HepG2 (cell line): ENCODE results near the gene SEMA3B.

Experiments used
- FOXK1 ChIP-seq: sonication (generic); formaldehyde crosslinking; IDR thresholded peaks from 2 replicates; pipeline ENCODE4 v1.4.0; 2020; ENCODE audit warnings: low read depth, missing genetic modification reagents, borderline replicate concordance
- SETDB1 ChIP-seq: sonication (generic); formaldehyde crosslinking; IDR thresholded peaks from 2 replicates; pipeline ENCODE4 v1.5.1; 2020; ENCODE audit warnings: missing genetic modification reagents, mild to moderate bottlenecking, borderline replicate concordance
- TF ChIP-seq, protein P1 (sequence below): sonication (generic); formaldehyde crosslinking; IDR thresholded peaks from 2 replicates; pipeline ENCODE4 v1.5.0; 2020; ENCODE audit warnings: mild to moderate bottlenecking, missing genetic modification reagents, moderate library complexity
- TF ChIP-seq, protein P2 (sequence below): sonication (generic); formaldehyde crosslinking; IDR thresholded peaks from 2 replicates; pipeline ENCODE4 v1.4.0; 2020; ENCODE audit warnings: mild to moderate bottlenecking, missing genetic modification reagents

DNA sequence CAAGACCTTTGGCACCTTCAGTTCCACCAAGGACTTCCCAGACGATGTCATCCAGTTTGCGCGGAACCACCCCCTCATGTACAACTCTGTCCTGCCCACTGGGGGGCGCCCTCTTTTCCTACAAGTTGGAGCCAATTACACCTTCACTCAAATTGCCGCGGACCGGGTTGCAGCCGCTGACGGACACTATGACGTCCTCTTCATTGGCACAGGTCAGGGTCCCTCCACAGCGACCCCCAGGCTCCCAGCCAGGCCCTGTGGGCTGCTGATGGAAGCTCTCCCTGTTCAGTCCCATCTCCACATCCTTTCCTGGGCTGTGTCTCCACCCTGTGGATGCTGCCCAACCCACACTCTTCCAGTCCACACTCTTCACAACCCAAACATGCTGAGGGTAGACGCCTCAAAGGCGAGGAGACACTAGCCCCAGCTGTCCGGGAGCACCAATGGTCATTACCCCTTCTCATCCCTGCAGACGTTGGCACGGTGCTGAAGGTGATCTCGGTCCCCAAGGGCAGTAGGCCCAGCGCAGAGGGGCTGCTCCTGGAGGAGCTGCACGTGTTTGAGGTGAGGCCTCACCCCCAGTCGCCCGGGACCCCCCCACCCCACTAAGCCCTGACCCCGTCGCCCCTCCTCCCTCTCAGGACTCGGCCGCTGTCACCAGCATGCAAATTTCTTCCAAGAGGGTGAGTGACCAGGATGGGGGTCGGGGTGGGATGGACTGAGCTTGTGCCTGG lies 5.6 kb downstream of the SEMA3B start:
- TF ChIP-seq, protein P1, sequence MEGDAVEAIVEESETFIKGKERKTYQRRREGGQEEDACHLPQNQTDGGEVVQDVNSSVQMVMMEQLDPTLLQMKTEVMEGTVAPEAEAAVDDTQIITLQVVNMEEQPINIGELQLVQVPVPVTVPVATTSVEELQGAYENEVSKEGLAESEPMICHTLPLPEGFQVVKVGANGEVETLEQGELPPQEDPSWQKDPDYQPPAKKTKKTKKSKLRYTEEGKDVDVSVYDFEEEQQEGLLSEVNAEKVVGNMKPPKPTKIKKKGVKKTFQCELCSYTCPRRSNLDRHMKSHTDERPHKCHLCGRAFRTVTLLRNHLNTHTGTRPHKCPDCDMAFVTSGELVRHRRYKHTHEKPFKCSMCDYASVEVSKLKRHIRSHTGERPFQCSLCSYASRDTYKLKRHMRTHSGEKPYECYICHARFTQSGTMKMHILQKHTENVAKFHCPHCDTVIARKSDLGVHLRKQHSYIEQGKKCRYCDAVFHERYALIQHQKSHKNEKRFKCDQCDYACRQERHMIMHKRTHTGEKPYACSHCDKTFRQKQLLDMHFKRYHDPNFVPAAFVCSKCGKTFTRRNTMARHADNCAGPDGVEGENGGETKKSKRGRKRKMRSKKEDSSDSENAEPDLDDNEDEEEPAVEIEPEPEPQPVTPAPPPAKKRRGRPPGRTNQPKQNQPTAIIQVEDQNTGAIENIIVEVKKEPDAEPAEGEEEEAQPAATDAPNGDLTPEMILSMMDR (CRISPR knock-in tag) = peak; percentile 66
- TF ChIP-seq SETDB1 (no peak), FOXK1 (CRISPR knock-in tag) (no peak)
- TF ChIP-seq, protein P2, sequence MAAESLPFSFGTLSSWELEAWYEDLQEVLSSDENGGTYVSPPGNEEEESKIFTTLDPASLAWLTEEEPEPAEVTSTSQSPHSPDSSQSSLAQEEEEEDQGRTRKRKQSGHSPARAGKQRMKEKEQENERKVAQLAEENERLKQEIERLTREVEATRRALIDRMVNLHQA (CRISPR knock-in tag) = no peak
